Fibroblast of skin of left quadriceps (primary cell): ENCODE data around the gene FOLR1.
A peak's percentile ranks its signal among the peaks of the same experiment; 100 is the strongest.

Experiments used
- DNase-seq, 2 experiments: peaks; one replicate each; pipeline ENCODE4 v3.0.0-alpha.2; 2013; ENCODE audit warnings: low read depth in 2 of 2

The FOLR1 gene

GRCh38 chr11:72235351-72236057 lies 43.6 kb downstream of the FOLR1 start:
- no peak for DNase-seq

- no peak for DNase-seq
Measured at GRCh38 chr11:72236083-72236697, 44.2 kb downstream of the FOLR1 start.

GRCh38 chr11:72236774-72237111 lies 44.8 kb downstream of the FOLR1 start:
- DNase-seq = no peak

GRCh38 chr11:72237112-72237931 lies 45.4 kb downstream of the FOLR1 start:
- no peak for DNase-seq

GRCh38 chr11:72238040-72238450 lies 46.1 kb downstream of the FOLR1 start:
- DNase-seq = peak; percentile 20 to 24

GRCh38 chr11:72238492-72239312 lies 46.8 kb downstream of the FOLR1 start:
- no peak for DNase-seq

GRCh38 chr11:72239313-72239848 lies 47.4 kb downstream of the FOLR1 start:
- DNase-seq = no peak

- DNase-seq = no peak
Measured at GRCh38 chr11:72239849-72240460, 48.0 kb downstream of the FOLR1 start.

GRCh38 chr11:72240461-72241290 lies 48.7 kb downstream of the FOLR1 start:
- no peak for DNase-seq

- no peak for DNase-seq
Measured at GRCh38 chr11:72241291-72241781, 49.4 kb downstream of the FOLR1 start.

GRCh38 chr11:72242141-72242540 lies 50.2 kb downstream of the FOLR1 start:
- DNase-seq = no peak

GRCh38 chr11:72243173-72244059 lies 51.5 kb downstream of the FOLR1 start:
- DNase-seq = no peak

GRCh38 chr11:72244060-72244360 lies 52.1 kb downstream of the FOLR1 start, which contains the start of gene PHOX2A:
PHOX2A (minus strand) TSS chr11:72244176; CDS start chr11:72244004, 172 bp downstream.
- no peak for DNase-seq

- DNase-seq = no peak
Measured at GRCh38 chr11:72244361-72245262, 52.7 kb downstream of the FOLR1 start.

GRCh38 chr11:72245263-72245816 lies 53.4 kb downstream of the FOLR1 start:
- no peak for DNase-seq
